ENCODE measurements around the gene TIMP4.

DNA sequence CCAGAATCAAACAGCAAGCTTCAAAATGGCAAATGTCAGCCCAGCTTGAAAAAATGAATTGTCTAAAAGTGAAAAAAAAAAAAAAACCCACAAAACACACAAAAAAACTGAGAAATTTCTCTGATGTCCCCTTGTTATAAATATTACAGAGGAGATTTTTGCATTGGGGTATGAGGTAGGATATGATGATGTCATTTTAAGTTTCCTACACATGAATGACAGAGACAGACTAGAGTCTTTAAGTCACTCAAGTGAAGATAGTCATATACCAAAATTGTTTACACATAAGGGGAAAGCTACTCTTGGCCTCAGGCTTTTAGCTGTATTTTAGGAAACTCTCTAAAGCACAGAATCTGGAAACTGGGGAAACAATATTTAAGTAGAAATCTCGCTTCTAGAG lies 32.9 kb downstream of the TIMP4 start:
- TF ChIP-seq, protein P1, sequence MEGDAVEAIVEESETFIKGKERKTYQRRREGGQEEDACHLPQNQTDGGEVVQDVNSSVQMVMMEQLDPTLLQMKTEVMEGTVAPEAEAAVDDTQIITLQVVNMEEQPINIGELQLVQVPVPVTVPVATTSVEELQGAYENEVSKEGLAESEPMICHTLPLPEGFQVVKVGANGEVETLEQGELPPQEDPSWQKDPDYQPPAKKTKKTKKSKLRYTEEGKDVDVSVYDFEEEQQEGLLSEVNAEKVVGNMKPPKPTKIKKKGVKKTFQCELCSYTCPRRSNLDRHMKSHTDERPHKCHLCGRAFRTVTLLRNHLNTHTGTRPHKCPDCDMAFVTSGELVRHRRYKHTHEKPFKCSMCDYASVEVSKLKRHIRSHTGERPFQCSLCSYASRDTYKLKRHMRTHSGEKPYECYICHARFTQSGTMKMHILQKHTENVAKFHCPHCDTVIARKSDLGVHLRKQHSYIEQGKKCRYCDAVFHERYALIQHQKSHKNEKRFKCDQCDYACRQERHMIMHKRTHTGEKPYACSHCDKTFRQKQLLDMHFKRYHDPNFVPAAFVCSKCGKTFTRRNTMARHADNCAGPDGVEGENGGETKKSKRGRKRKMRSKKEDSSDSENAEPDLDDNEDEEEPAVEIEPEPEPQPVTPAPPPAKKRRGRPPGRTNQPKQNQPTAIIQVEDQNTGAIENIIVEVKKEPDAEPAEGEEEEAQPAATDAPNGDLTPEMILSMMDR (IDR thresholded peaks at IDR 0.05) = no peak
- TF ChIP-seq POLR2A (IDR thresholded peaks at IDR 0.05) = no peak
